ACC112 (cell line): ENCODE measurements around the gene EVC.

Source experiments
- H2AFZ ChIP-seq: fragments of 200-600 bp; sonication (generic); one replicate; pipeline ENCODE4 v1.6.0; 2017; ENCODE audit warnings: antibody characterized with exemption, low read length; ENCODE audit not compliant: unreplicated experiment
- H3K27ac ChIP-seq: fragments of 200-600 bp; sonication (generic); 2 replicates; pipeline ENCODE4 v1.5.1; 2014; ENCODE audit warnings: low read depth, mild to moderate bottlenecking, antibody characterized with exemption, low read length, moderate library complexity
- H3K27me3 ChIP-seq: fragments of 200-600 bp; sonication (generic); 2 replicates; pipeline ENCODE4 v1.6.1; 2014; ENCODE audit warnings: mild to moderate bottlenecking, antibody characterized with exemption, low read length, moderate library complexity, mixed read lengths; ENCODE audit not compliant: insufficient read depth
- H3K36me3 ChIP-seq: fragments of 200-600 bp; sonication (generic); 2 replicates; pipeline ENCODE4 v1.6.1; 2016; ENCODE audit warnings: mild to moderate bottlenecking, antibody characterized with exemption, low read length, moderate library complexity, mixed read lengths; ENCODE audit not compliant: insufficient read depth
- H3K4me1 ChIP-seq: fragments of 200-600 bp; sonication (generic); one replicate; pipeline ENCODE4 v1.6.1; 2016; ENCODE audit warnings: low read length, mixed read lengths; ENCODE audit not compliant: insufficient read depth, unreplicated experiment, control insufficient read depth
- H3K4me3 ChIP-seq: fragments of 200-600 bp; sonication (generic); 2 replicates; pipeline ENCODE4 v1.5.1; 2014; ENCODE audit warnings: mild to moderate bottlenecking, low read depth, low read length
- H3K79me2 ChIP-seq: fragments of 200-600 bp; sonication (generic); one replicate; pipeline ENCODE4 v1.6.0; 2016; ENCODE audit warnings: low read length; ENCODE audit not compliant: control insufficient read depth, unreplicated experiment, insufficient read depth

Gene EVC

DNA sequence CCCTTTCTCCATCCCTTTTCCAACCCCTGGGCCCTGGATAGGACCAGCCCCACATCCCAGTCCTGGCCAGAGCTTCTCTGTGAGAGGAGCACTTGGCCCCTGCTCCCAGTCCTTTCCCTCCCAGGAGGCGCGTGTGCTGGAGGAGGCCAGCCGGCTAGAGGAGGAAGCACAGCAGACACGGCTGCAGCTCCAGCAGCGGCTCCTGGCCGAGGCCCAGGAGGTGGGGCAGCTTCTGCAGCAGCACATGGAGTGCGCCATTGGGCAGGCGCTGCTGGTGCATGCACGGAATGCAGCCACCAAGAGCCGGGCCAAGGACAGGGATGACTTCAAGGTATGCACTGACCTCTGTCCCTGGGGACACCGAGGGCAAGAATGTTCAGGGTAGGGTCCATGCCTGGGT is 87.5 kb downstream of the EVC start:
- H3K79me2 ChIP-seq, result no peaks in the 10 kb centered on the region
- no peak overlapping the region for H3K4me3 ChIP-seq
- no peak overlapping the region for H2AFZ ChIP-seq
- no peaks in the 10 kb centered on the region for H3K4me1 ChIP-seq
- peaks cover 28% of the 10 kb centered on the region for H3K36me3 ChIP-seq
- H3K27me3 ChIP-seq, result no peaks in the 10 kb centered on the region
- H3K27ac ChIP-seq, result no peak overlapping the region

DNA sequence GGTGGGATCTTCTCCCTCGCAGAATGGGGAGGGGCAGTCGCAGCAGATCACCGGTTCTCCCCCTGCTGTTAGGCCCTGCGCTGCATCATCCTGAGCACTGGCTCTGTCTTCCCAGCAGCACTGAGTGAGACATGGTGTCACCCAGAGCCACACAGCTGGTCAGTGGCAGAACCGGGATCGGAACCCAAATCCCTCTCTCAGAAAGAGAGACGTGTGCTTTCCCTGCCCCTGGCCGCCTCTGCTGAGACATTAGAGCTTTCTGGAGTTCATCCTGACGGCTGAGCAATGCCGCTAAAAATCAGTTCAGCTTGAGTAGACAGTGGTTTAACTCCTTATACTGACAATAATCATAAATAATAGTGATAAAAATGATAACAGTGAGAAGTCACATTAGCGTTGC is 87.9 kb downstream of the EVC start:
- no peak overlapping the region for H2AFZ ChIP-seq
- no peaks in the 10 kb centered on the region for H3K27me3 ChIP-seq
- H3K79me2 ChIP-seq, result no peaks in the 10 kb centered on the region
- H3K4me3 ChIP-seq, result no peak overlapping the region
- H3K27ac ChIP-seq, result no peak overlapping the region
- no peaks in the 10 kb centered on the region for H3K4me1 ChIP-seq
- H3K36me3 ChIP-seq, result peaks cover 23% of the 10 kb centered on the region

DNA sequence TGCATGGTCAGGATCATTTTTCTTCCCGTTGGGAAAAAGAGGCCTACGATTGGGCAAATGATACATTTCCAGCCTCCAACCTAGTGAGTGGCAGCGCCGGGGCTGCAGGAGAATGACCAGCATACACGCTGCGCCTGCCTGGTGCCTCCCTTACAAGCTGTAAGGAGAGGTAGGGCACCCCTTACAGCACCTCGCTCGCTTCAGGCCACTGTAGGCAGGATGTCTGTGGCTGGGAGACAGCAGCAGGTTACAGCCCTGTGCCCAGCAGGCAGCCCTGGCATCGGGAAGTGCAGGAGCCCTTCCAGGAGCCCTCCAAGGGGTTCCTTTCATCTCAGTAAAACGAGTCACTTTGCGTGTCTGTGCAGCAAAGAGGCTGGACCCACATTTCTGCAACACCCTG is 88.4 kb downstream of the EVC start:
- H2AFZ ChIP-seq, result no peak overlapping the region
- H3K79me2 ChIP-seq, result no peaks in the 10 kb centered on the region
- no peaks in the 10 kb centered on the region for H3K27me3 ChIP-seq
- H3K36me3 ChIP-seq, result peaks cover 22% of the 10 kb centered on the region
- H3K27ac ChIP-seq, result no peak overlapping the region
- no peaks in the 10 kb centered on the region for H3K4me1 ChIP-seq
- H3K4me3 ChIP-seq, result no peak overlapping the region

DNA sequence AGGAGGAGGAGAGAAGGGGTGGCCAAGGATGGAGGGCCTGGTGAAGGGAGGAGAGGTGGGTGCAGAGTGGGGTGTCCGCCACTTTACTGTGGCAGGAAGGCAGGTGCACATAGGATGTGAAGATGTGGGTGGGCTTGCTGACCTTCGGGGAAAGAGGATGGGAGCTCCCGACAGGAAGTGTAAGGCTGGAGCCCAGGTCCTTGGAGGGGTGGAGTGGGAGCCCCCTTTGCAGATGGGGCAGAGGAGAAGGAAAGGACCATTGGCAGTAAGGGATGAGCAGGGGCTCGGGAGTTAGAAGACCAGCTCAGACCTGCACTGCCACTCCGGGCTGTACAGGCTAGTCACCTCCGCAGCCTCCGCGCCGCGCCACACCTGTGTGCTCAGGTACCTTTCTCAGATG is 89.5 kb downstream of the EVC start:
- Histone ChIP-seq H2AFZ (no peak overlapping the region), H3K4me1 (no peaks in the 10 kb centered on the region), H3K4me3 (no peak overlapping the region), H3K79me2 (no peaks in the 10 kb centered on the region), H3K27ac (no peak overlapping the region), H3K27me3 (no peaks in the 10 kb centered on the region), H3K36me3 (peaks cover 16% of the 10 kb centered on the region)

DNA sequence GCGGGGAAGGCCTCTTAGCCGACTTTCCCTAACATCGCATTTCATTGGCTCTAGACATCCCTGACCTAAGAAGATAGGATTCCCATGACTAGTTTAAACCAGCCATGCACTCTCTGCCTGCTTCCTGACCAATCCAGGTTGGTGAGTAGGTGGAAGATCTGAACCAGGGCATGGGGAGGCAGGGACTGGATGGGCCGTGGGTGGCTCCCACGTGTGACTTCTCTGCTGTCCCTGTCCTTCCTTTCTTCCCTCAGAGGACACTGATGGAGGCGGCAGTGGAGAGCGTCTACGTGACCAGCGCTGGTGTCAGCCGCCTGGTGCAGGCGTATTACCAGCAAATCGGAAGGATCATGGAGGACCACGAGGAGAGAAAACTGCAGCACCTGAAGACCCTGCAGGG is 90.7 kb downstream of the EVC start:
- Histone ChIP-seq H3K4me1 (no peaks in the 10 kb centered on the region), H3K36me3 (peaks cover 9% of the 10 kb centered on the region), H2AFZ (no peak overlapping the region), H3K27ac (no peak overlapping the region), H3K4me3 (no peak overlapping the region), H3K79me2 (no peaks in the 10 kb centered on the region), H3K27me3 (no peaks in the 10 kb centered on the region)

DNA sequence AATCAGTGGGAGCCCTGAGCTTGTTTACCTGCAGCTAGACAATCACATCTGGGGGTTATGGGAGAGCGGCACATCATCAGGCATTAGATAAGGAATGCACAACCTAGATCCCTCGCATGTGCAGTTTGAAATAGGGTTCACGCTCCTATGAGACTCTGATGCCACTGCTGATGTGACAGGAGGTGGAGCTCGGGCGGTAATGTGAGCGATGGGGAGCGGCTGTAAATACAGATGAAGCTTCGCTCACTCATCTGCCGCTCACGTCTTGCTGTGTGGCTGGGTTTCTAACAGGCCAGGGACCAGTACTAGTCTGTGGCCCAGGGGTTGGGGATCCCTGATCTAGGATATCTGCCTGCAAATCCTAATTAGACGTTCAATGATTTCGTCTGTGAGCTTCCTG is 91.6 kb downstream of the EVC start:
- no peak overlapping the region for H3K27ac ChIP-seq
- no peaks in the 10 kb centered on the region for H3K27me3 ChIP-seq
- no peaks in the 10 kb centered on the region for H3K79me2 ChIP-seq
- no peaks in the 10 kb centered on the region for H3K4me1 ChIP-seq
- no peak overlapping the region for H3K4me3 ChIP-seq
- H2AFZ ChIP-seq, result no peak overlapping the region
- H3K36me3 ChIP-seq, result peaks cover 5% of the 10 kb centered on the region

DNA sequence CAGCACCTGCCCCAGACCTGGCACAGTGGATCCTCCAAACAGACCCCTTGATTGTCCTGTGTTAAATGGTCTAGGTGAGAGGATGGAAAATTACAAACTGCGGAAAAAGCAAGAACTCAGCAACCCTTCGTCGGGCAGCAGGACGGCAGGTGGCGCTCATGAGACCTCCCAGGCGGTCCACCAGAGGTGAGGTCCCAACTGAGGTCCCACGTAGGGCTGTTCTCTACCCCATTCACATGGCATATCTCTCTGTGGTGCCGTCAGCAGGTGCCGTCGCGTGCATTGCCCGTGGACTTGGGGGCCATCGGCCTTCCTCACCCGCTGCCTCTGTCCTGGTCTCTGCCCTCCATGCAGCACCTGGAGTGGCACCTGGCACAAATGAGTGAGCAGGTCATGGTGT is 93.7 kb downstream of the EVC start:
- Histone ChIP-seq H3K4me3 (no peak overlapping the region), H3K36me3 (peaks cover 16% of the 10 kb centered on the region; the same call in 1 of the 2 replicates), H3K4me1 (no peaks in the 10 kb centered on the region), H3K79me2 (no peaks in the 10 kb centered on the region), H2AFZ (no peak overlapping the region), H3K27ac (no peak overlapping the region), H3K27me3 (no peaks in the 10 kb centered on the region)

DNA sequence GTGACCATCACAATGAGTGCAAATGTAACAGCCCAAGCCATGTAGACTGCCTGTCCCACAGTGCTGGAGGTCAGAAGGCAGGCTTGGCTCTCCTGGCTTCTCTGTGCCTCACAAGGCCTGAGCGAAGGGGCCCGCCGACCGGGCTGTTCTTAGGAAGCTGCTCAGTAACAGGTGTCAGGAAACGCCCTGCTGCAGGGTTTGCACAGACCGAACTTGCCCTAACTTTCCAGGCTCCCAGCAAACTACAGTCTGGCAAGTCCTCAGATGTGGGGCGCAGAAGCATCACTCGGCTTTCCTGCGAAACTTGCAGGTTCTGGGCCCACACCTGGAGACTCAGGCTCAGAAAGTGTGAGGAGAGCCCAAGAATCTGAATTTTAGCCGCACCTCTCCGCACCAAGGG is 94.3 kb downstream of the EVC start:
- peaks cover 21% of the 10 kb centered on the region; the same call in 1 of the 2 replicates for H3K36me3 ChIP-seq
- no peaks in the 10 kb centered on the region for H3K4me1 ChIP-seq
- no peak overlapping the region for H3K27ac ChIP-seq
- no peaks in the 10 kb centered on the region for H3K27me3 ChIP-seq
- H2AFZ ChIP-seq, result no peak overlapping the region
- no peak overlapping the region for H3K4me3 ChIP-seq
- H3K79me2 ChIP-seq, result no peaks in the 10 kb centered on the region

DNA sequence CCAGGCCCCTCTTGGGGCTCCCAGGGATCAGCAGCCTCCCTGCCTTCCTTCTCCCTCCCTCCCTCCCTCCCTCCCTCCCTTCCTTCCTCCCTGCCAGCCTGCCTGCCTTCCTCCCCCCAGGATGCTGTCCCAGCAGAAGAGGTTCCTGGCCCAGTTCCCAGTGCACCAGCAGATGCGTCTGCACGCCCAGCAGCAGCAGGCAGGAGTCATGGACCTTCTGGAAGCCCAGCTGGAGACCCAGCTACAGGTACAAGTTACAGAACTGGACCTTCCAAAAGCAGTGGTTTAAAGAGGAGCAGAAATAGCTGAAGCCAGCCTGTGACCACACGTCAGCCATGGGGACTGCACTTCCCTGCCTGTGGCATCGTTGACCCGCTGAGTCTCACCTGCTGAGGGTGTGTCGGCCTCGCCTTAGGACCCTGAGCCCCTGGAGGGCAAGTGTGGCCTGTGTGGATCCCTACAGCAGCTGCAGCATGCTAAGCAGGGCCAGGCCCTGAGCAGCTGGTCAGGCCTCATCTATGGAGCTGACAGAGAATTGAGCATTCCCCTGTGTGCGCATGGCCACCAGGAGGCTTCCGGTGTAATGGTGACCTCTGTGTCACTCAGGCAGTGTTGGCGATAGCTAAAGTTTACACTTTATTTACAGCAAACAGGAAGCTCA is 97.2 kb downstream of the EVC start:
- Histone ChIP-seq H3K27ac (no peak overlapping the region), H3K36me3 (peaks cover 36% of the 10 kb centered on the region; the same call in 1 of the 2 replicates)

DNA sequence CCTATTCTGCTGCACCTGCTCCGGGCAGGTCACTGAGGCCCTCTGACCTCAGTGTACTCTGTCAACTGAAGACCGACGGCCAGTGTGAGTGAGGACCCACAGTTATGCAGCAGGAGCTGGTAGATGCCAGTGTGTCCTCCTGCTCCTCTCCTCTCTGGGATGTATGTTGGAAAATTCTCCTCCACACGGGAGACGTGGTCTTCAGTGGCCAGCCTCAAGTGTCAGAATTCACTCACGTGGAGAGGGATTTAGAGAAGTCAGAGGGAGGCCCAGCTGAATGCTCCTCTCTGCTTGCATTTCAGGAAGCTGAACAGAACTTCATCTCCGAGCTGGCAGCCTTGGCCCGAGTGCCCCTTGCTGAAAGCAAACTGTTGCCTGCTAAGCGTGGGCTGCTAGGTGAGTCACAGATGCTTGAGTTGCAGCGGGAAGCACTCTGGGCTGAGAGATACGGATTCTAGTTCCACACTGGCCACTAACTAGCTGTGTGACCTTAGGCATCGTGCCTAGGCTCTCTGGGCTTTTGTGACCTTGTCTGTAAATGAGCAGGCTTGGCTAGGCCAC is 98.3 kb downstream of the EVC start:
- Histone ChIP-seq H2AFZ (no peak overlapping the region), H3K36me3 (peaks cover 43% of the 10 kb centered on the region; the same call in 1 of the 2 replicates), H3K4me1 (no peaks in the 10 kb centered on the region), H3K27me3 (no peaks in the 10 kb centered on the region), H3K79me2 (no peaks in the 10 kb centered on the region), H3K4me3 (no peak overlapping the region), H3K27ac (no peak overlapping the region)

More for the DNA sequence above, 97.2 kb downstream of the EVC start:
- Histone ChIP-seq H3K79me2 (no peaks in the 10 kb centered on the region), H2AFZ (no peak overlapping the region), H3K27me3 (no peaks in the 10 kb centered on the region), H3K4me3 (no peak overlapping the region), H3K4me1 (no peaks in the 10 kb centered on the region)

DNA sequence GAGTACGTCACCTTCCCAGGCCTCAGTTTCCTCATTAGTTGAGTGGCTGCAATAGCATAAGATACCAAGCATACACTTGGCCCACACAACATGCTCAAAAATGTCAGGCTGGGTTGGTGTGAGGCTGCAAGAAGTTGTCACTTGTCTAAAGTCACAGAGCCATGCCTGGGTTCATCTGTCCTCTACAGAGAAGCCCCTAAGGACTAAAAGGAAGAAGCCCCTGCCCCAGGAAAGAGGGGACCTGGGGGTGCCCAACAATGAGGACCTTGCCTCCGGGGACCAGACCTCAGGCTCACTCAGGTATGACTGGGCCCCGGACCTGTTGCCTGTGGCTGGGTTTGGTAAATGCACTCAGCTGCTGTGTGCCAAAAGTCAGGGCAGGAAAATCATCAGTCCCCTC is 99.2 kb downstream of the EVC start:
- H3K27ac ChIP-seq, result no peak overlapping the region
- H2AFZ ChIP-seq, result no peak overlapping the region
- H3K79me2 ChIP-seq, result no peaks in the 10 kb centered on the region
- H3K36me3 ChIP-seq, result peaks cover 51% of the 10 kb centered on the region; the same call in 1 of the 2 replicates
- H3K4me3 ChIP-seq, result no peak overlapping the region
- H3K4me1 ChIP-seq, result no peaks in the 10 kb centered on the region
- no peaks in the 10 kb centered on the region for H3K27me3 ChIP-seq
